Astrocyte of the cerebellum (primary cell): Measurements from ENCODE around the gene PHF21B.

Experiments used
- DNase-seq: peaks from one replicate; pipeline ENCODE4 v3.0.0-alpha.2; 2011; ENCODE audit warnings: low read depth
- H3K4me3 ChIP-seq: 2 replicates; pipeline ENCODE4 v1.5.1; 2011; ENCODE audit warnings: mild to moderate bottlenecking, low read depth, low read length, moderate library complexity
- in situ Hi-C: cut with HindIII; loops from 2 replicates; pipeline ENCODE4 v1.10.0; 2017; ENCODE audit warnings: low sequenced_read_pairs
- TF ChIP-seq, protein P1 (sequence below): IDR thresholded peaks from 2 replicates; pipeline ENCODE4 v1.5.1; 2012; ENCODE audit warnings: low read length, low read depth, moderate library complexity, mild to moderate bottlenecking; ENCODE audit errors: missing control alignments

Gene PHF21B

DNA sequence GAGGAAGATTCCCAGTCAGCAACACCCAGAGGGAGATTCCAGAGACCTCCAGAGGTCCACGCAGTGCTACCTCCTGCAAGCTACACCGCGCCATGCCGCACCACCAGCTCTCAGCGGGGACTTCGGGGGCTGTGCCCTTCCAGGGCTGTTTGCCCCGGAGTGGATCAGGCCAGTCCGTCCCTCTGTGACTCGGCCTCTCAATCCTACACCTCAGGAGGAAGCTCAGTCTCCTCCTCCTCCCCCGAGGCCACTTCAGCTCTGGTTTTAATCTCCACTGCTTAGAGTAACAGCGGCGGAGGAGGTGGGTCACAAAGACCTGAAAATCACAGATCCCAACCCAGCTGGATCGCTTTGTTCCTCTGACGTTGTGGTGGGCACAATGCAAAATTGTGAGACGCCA is 68.6 kb downstream of the PHF21B start:
- in situ Hi-C loops = no loop called here
- TF ChIP-seq, protein P1, sequence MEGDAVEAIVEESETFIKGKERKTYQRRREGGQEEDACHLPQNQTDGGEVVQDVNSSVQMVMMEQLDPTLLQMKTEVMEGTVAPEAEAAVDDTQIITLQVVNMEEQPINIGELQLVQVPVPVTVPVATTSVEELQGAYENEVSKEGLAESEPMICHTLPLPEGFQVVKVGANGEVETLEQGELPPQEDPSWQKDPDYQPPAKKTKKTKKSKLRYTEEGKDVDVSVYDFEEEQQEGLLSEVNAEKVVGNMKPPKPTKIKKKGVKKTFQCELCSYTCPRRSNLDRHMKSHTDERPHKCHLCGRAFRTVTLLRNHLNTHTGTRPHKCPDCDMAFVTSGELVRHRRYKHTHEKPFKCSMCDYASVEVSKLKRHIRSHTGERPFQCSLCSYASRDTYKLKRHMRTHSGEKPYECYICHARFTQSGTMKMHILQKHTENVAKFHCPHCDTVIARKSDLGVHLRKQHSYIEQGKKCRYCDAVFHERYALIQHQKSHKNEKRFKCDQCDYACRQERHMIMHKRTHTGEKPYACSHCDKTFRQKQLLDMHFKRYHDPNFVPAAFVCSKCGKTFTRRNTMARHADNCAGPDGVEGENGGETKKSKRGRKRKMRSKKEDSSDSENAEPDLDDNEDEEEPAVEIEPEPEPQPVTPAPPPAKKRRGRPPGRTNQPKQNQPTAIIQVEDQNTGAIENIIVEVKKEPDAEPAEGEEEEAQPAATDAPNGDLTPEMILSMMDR = no peak
- no peak overlapping the region for H3K4me3 ChIP-seq
- DNase-seq = no peak

- in situ Hi-C loops = no loop called here
- DNase-seq = no peak
- TF ChIP-seq, protein P1 = no peak
- no peak overlapping the region for H3K4me3 ChIP-seq
Measured at GRCh38 chr22:44940130-44940529, 69.7 kb downstream of the PHF21B start.

GRCh38 chr22:44939451-44939850 is 70.4 kb downstream of the PHF21B start:
- in situ Hi-C loops = no loop called here
- TF ChIP-seq, protein P1 = no peak
- no peak for DNase-seq
- no peak overlapping the region for H3K4me3 ChIP-seq

DNA sequence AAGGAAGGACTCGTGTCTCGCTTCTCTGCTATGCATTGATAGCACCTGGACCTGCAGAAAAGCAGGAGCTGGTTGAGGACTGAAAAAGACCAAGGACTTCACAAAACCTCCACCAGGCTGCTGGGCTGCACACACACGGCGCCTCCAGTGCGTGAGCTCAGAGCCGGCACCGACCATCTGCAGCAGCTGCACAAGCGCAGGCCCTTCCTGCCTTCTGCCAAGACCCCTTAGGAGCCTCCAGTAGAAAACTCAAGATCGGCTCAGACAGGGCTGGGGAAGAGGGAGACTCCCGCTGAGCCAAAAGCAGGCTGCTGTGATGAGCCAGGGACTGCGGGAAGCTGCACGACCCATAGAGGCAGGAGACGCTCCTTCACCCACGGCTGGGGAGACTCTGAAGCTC is 70.9 kb downstream of the PHF21B start:
- TF ChIP-seq, protein P1 = no peak
- no peak for DNase-seq
- in situ Hi-C loops = no loop called here
- H3K4me3 ChIP-seq = no peak overlapping the region

DNA sequence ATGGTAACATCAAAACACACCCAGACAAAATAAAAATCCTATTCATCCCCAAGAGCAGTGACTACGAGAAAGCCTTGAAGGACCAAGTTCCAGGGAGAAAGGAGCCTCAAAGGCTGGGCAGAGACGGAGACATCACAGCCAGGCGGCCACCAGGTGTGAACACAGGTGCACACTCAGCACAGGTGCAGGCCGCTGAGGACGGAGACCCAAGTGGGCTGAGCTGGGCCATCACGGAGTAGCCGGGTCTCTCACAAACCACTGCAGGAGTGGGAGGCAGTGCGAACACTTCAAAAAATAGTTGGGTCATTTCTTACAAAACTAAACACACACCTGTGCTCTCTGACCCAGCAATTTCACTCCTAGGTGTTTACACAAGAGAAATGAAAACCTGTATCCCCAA is 72.6 kb downstream of the PHF21B start:
- TF ChIP-seq, protein P1 = no peak
- DNase-seq = no peak
- no peak overlapping the region for H3K4me3 ChIP-seq
- in situ Hi-C loops = no loop called here

DNA sequence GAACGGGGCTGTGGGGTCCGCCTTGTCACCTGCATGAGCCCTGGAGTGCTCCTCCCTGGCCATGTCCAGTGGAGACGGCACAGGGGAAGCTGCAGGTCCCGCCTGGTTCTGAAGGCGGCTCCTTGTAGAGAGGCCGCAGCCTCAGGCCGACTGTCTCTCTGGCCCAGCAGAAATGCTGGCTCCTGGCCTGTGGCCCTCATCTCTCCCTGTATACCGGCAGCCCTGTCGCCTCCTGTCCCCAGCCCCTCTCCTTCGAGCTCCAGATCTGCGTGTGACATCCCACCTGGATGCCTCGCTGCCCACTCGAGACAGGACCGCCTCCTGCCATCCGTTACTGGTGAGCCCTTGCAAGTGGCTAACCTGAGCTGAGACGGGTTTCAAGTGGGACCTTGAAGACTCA is 73.6 kb downstream of the PHF21B start:
- no peak for DNase-seq
- no peak overlapping the region for H3K4me3 ChIP-seq
- TF ChIP-seq, protein P1 = no peak
- in situ Hi-C loops = no loop called here

DNA sequence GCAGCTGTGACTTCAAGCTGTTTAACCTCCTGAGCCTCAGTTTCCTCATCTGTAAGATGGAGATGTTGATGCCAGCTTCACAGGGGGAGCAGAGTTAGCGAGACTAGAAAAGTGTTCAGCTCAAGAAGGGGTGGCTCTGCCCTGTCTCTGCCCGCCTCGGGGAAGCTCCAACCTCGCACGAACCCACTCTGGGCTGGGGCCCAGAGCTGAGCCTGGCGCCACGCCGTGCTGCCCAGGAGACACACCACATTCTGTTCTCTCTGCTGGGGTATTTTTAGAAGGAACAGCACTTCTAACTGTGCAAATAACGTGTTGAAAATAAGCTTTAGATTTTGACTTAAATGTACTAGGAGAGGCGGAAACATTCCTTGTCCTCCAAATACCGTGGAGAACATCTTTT is 74.1 kb downstream of the PHF21B start:
- in situ Hi-C loops = no loop called here
- TF ChIP-seq, protein P1 = no peak
- no peak overlapping the region for H3K4me3 ChIP-seq
- no peak for DNase-seq
